GM21447 (cell line): ENCODE measurements around the gene RNF19B.
"Not testable (repeated sequence)": the region's sequence is repeated elsewhere in the genome, so short reads cannot be mapped to it uniquely, and the experiment has no call there.

ENCODE experiments used
- ATAC-seq: cut with Tn5 transposase; IDR thresholded peaks from one replicate; pipeline ENCODE4 v1.9.1; 2021; ENCODE audit not compliant: unreplicated experiment

The RNF19B gene

GRCh38 chr1:32964461-32965250 is at the start of gene RNF19B:
Gene RNF19B, minus strand, starts transcription at chr1:32964809. Its CDS starts 124 bp downstream, at chr1:32964685.
- peak; percentile 72 for ATAC-seq

GRCh38 chr1:33013791-33014190 is 49.2 kb upstream of the RNF19B start:
- ATAC-seq, result no peak

- no peak for ATAC-seq
These were observed 47.6 kb upstream of the RNF19B start for GRCh38 chr1:33012165-33012564.

GRCh38 chr1:33010932-33011731 is 46.5 kb upstream of the RNF19B start:
- no peak for ATAC-seq

GRCh38 chr1:33009561-33009960 is 45.0 kb upstream of the RNF19B start:
- ATAC-seq, result no peak

- no peak for ATAC-seq
These were observed 43.7 kb upstream of the RNF19B start for GRCh38 chr1:33008051-33008914.

- ATAC-seq, result no peak
These were observed 42.8 kb upstream of the RNF19B start for GRCh38 chr1:33007190-33008050.

- no peak for ATAC-seq
These were observed 41.3 kb upstream of the RNF19B start for GRCh38 chr1:33005838-33006421.

- ATAC-seq, result no peak
These were observed 40.7 kb upstream of the RNF19B start for GRCh38 chr1:33005117-33005837.

GRCh38 chr1:33004613-33005012 is 40.0 kb upstream of the RNF19B start:
- ATAC-seq, result no peak

- no peak for ATAC-seq
These were observed 39.0 kb upstream of the RNF19B start for GRCh38 chr1:33003657-33004056.

- no peak for ATAC-seq
These were observed 37.4 kb upstream of the RNF19B start for GRCh38 chr1:33002006-33002405.

- no peak for ATAC-seq
These were observed 36.7 kb upstream of the RNF19B start for GRCh38 chr1:33001282-33001681.

- no peak for ATAC-seq
These were observed 35.9 kb upstream of the RNF19B start for GRCh38 chr1:33000427-33001026.

GRCh38 chr1:32998997-32999396 is 34.4 kb upstream of the RNF19B start:
- ATAC-seq, result no peak

- ATAC-seq, result no peak
These were observed 33.5 kb upstream of the RNF19B start for GRCh38 chr1:32998064-32998463.

GRCh38 chr1:32997381-32997891 is 32.8 kb upstream of the RNF19B start:
- ATAC-seq, result no peak

- ATAC-seq, result not testable (repeated sequence)
These were observed 28.7 kb upstream of the RNF19B start for GRCh38 chr1:32993324-32993636.
